Motor neuron (in vitro differentiated cells): ENCODE results near the gene CAMSAP3. TPM values are rescaled to one million over a fixed set of nuclear protein-coding genes. Genes with fewer than 3 reads are reported as not detected.

Source experiments
- ATAC-seq, 8 experiments: fragments of 200-7000 bp; cut with Tn5 transposase; replicated peaks in 6 of 8; 2 replicates each; pipeline ENCODE4 v1.8.0; 2021; ENCODE audit warnings: mild to moderate bottlenecking in 8 of 8, moderate library complexity in 8 of 8
- H3K27ac ChIP-seq, 2 donors: fragments of 250-450 bp; sonication (Bioruptor Pico); 2 replicates each; pipeline ENCODE4 v1.9.0; 2021; ENCODE audit warnings: antibody characterized with exemption in 2 of 2, mild to moderate bottlenecking in 2 of 2, moderate library complexity in 1 of 2
- H3K4me1 ChIP-seq, 2 donors: fragments of 250-450 bp; sonication (Bioruptor Pico); replicated peaks in 1 of 2; 2 replicates each; pipeline ENCODE4 v1.6.1; 2021; ENCODE audit warnings: antibody characterized with exemption in 2 of 2, mild to moderate bottlenecking in 2 of 2, moderate library complexity in 1 of 2
- H3K4me3 ChIP-seq, 5 donors: fragments of 250-450 bp; sonication (Bioruptor Pico); 2 replicates each; pipeline ENCODE4 v1.9.0; 2021; ENCODE audit warnings: antibody characterized with exemption in 5 of 5, mild to moderate bottlenecking in 5 of 5, moderate library complexity in 4 of 5
- WGBS, 10 experiments: fragments of 450-650 bp; shearing (Covaris generic); methylation state at CpG; one replicate each; pipeline ENCODE4 v1.0.0; 2022; 5-methylcytosine and 5-hydroxymethylcytosine counted together
- in situ Hi-C, 9 experiments: fragments of 400-800 bp; cut with MboI; loops; one replicate each; pipeline ENCODE4 v1.15.0; 2021; ENCODE audit warnings: low sequenced_read_pairs in 9 of 9, low pct_unique_long_range_greater_than_20kb in 2 of 9; ENCODE audit not compliant: unreplicated experiment in 9 of 9
- total RNA-seq, 8 experiments: library from RNA; unstranded; fragments of 300-600 nt; gene quantifications; 2 replicates each; pipeline versions ENCODE4 v1.2.3 to v1.2.4, GENCODE V29; 2022

CAMSAP3 gene
- total RNA-seq, 8 experiments from 2014 or later: 0.46 to 7.9 (median 4.3) TPM

DNA sequence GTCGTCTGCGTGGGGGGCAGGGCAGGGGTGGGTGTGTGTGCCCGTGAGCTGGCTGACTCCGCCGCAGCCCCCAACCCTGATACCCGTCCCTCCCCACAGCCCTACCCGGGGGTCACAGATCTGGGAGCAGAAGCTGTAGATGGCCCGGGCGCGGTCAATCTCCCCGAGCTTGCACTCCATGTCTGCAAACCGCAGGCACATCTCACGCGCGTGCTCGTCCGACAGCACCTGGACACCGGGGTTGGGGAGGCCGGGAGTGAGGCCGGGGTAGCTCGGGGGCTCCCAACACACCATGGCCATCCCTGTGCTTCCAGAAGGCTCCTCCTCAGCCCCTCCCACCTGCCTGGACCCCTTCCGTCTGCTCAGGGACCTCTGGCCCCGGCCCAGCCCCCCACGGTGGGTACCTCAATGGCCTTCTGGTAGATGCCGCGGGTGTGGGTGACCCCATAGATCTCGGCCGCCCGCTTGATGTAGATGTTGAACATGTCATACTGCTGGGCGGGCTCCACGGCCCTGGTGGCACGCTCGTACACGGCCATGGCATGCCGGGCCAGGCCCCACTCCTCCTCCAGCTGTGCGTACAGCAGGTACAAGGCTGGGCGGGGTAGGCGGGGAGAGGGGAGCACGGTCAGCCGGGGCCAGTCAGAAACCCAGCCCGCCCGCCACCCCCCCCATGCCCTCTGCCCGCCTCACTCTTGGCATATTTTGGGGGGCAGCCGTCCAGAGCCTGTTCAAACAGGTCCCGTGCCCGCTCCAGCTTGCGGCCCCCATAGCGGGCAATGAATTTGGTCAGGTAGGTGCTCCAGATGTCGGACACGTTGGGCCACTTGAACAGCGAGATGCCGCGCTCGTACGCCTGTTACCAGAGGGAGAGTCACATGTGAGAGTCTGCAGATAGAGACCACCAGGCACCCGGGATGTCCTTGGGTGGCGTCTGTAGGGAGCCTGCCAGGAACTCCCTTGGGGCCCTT lies 25.1 kb downstream of the CAMSAP3 start:
- H3K27ac ChIP-seq: no peak overlapping the region
- no peak overlapping the region for H3K4me3 ChIP-seq
- in situ Hi-C loops: no loop called here
- peak in 1 of 8 experiments; percentile 5 for ATAC-seq
- WGBS, 10 experiments: 68 to 70% methylated on average over 2 of the region's 57 CpGs; no CpG with 5 or more reads in 8 of the 10 experiments
- H3K4me1 ChIP-seq: no peaks in the 10 kb centered on the region

DNA sequence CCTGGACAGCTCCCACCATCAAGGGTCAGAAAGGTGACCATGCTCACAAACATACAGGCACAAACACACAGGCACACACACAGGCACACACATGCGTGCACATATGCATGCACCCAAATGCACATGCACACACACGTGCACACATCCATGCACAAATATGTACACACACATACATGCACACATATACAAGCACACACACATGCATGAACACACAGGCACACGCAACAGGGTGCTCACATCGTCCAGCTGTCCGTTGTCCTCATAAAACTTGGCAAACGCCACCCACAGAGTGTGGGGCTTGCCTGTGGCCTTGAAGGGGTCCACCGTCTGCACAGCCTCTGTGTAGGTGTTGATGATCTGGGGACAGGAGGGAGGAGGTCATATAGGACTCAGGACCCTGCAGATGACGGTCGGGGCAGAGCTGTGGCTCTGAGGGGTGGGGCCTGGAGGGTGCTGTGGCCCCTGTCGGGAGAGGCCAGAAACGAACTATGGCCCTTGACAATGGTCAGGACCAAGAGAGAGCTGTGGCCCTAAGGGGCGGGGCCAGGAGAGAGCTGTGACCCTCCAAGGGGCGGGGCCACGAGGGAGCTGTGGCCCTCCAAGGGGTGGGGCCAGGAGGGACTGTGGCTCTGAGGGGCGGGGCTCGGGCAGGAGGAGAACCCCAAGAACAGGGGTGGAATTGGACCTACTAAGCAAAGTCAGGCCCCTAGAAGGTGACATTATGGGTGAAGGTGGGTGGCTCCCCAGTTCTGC lies 27.4 kb downstream of the CAMSAP3 start:
- no peak overlapping the region for H3K27ac ChIP-seq
- 60 to 96% (median 75%) methylated on average over 1 to 6 of the region's 16 CpGs; no CpG with 5 or more reads in 4 of the 10 experiments for WGBS, 10 experiments
- peaks cover 0 to 2% of the 10 kb centered on the region in 2 donors for H3K4me1 ChIP-seq
- H3K4me3 ChIP-seq: no peak overlapping the region
- ATAC-seq: peak in 1 of 8 experiments; percentile 4
- in situ Hi-C loops: no loop called here

DNA sequence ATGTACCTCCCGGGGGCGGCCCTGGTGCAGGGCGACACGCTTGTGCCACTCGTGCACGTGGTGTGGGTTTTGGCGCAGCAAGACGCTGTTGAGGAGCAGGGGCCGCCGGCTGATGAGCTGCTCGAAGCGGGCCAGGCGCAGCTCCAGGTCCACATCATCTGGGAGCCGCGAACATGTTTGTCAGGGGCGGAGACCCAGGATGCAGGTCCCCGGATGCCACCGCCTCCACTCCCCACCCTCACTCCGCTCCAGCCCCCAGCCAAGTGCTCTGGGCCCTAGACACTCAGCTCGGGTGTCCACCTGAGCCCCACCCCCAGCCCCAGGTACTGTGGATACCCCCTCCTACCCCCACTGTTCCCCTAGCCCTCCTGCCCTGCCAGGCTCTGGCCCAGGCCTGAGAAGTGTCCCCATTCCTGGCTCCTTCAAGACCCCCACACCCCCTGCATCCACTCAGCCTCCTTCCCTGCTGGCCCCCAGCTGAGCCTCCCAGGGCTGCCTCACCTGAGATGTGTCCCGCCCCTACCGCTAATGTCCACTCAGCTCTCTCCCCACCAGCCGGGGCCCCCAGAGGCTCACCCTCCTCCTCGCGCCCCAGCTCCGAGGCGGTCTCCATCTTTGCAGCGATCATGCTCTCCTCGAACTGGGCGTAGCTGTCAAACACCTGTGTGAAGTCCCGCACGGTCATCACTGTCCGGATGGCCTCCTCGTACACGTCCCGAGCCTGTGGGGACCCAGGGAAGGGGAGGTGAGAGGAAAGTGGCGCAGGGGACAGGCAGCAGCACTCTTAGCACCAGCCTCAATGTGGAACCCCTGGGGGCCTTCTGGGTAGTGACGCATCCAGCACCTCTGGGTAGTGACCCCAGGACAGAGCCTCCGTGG lies 28.3 kb downstream of the CAMSAP3 start:
- WGBS, 10 experiments: 95 to 100% (median 100%) methylated on average over 1 to 4 of the region's 39 CpGs; no CpG with 5 or more reads in 7 of the 10 experiments
- Histone ChIP-seq H3K27ac (no peak overlapping the region), H3K4me1 (peaks cover 4 to 8% of the 10 kb centered on the region in 2 donors), H3K4me3 (no peak overlapping the region)
- peak in 1 of 8 experiments; percentile 6 for ATAC-seq
- in situ Hi-C loops: no loop called here

DNA sequence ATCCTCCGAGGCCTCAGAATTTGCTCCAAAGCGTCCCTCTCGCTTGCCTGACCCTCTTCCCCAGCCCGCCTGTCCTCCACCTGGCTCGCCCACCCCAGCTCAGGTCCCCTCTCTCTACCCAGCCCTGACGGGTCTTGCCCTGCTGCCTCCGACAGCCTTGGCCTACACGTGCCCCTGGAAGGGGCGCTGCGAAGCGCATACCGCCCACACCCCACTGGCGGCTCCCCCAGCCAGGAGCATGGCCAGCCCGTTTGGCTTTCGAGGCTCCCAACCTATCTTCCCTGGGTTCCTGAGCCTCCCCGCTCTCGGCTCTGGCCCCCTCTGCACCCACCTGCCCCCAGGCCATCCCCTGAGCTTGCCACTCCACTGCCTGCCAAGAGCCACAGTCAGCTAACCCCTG lies 29.1 kb downstream of the CAMSAP3 start:
- in situ Hi-C loops: no loop called here
- 100% methylated on average over 4 of the region's 17 CpGs; no CpG with 5 or more reads in 9 of the 10 experiments for WGBS, 10 experiments
- ATAC-seq: no peak

DNA sequence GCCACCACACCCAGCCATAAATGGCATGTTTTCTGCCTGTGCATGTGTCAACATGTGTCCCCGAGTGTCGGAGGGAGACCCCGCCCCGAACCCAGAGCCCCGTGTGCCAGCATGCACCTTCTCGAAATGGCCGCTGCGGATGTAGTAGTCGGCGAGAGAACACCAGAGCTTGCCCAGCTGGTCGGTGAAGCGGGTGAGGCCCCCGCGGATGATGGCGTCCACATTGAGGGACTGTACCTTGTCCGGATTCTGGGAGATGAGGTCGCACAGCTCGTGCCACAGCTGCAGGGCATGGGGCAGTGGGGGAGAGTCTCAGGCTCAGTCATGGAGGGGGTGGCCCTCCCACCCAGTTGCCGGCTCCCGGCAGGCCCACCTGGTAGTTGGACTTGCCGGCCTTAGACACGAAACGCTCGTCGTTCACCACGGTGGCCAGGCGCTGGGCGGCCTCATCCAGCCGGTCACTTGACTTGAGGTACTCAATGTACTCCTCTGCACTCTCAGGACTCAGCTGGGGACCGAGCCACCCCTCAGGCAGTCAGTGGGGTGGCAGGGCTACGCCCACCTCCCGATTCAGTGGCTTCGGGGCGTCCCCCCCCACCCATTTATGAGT lies 30.2 kb downstream of the CAMSAP3 start:
- Histone ChIP-seq H3K4me3 (no peak overlapping the region), H3K4me1 (peaks cover 10 to 13% of the 10 kb centered on the region in 2 donors), H3K27ac (no peak overlapping the region)
- in situ Hi-C loops: no loop called here
- 92 to 100% methylated on average over 5 to 8 of the region's 34 CpGs; no CpG with 5 or more reads in 8 of the 10 experiments for WGBS, 10 experiments
- ATAC-seq: no peak

More for the DNA sequence above, 29.1 kb downstream of the CAMSAP3 start:
- Histone ChIP-seq H3K4me3 (no peak overlapping the region), H3K27ac (no peak overlapping the region), H3K4me1 (peaks cover 4 to 8% of the 10 kb centered on the region in 2 donors)

DNA sequence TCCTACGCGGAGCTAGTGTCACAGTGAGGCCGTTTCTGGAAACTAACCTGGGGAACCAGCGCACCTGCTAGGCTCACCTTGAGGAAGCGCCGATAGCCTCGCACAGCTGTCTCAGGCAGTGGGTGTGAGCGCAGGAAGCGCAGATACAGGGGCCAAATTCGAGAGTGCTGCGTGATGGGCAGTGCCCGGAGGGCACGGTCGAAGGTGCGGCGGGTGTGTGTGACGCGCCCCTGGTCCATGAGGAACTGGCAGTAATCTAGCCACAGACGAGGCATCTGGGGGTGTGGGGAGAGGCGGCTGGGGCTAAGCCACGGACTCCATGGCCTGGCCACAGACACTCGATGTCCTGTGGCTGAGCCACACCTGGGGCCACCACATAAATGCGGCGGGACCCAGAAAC lies 31.5 kb downstream of the CAMSAP3 start:
- Histone ChIP-seq H3K27ac (no peak overlapping the region), H3K4me3 (no peak overlapping the region), H3K4me1 (peaks cover 10 to 14% of the 10 kb centered on the region in 2 donors)
- 90 to 100% (median 93%) methylated on average over 3 to 7 of the region's 24 CpGs; no CpG with 5 or more reads in 7 of the 10 experiments for WGBS, 10 experiments
- in situ Hi-C loops: no loop called here
- ATAC-seq: no peak

DNA sequence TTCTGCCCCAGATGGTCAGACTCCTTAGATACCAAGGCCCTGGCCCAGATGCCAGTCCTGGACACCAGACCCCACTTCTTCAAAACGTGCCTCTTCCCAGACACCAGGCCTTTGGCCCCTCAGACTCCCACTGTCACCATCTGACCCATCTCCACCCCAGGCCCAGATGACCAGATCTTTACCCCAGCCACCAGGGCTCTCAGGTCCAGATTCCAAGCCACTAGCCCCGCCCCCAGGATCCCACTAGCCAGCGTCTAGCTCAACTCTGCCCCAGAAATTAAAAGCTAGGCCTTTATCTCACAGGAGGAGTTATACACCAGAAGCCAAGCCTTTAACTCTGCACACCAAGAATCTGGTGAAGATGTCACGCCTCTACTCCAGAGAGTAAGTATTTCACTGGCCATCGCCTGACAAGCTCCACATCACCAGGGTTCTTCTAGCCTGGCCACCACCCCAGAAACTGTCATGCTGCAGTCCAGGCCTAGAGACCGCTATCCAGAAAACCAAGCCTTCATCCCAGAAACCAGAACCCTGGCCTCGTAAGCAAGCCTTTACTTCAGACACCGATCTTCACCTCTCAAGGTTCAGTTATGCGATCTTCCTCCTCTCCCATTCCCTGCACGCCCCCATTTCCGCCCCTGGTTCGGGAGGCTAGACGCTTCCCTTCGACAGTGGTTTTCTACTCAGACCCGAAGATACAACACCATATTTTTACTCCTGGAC lies 33.1 kb downstream of the CAMSAP3 start:
- no peak for ATAC-seq
- WGBS, 10 experiments: 0% methylated on average over 1 to 10 of the region's 15 CpGs; no CpG with 5 or more reads in 5 of the 10 experiments
- Histone ChIP-seq H3K27ac (peak overlapping the region; percentile 73 to 88), H3K4me1 (peaks cover 10 to 14% of the 10 kb centered on the region in 2 donors), H3K4me3 (peak overlapping the region; percentile 67 to 99 (median 95))
- in situ Hi-C loops: no loop called here

DNA sequence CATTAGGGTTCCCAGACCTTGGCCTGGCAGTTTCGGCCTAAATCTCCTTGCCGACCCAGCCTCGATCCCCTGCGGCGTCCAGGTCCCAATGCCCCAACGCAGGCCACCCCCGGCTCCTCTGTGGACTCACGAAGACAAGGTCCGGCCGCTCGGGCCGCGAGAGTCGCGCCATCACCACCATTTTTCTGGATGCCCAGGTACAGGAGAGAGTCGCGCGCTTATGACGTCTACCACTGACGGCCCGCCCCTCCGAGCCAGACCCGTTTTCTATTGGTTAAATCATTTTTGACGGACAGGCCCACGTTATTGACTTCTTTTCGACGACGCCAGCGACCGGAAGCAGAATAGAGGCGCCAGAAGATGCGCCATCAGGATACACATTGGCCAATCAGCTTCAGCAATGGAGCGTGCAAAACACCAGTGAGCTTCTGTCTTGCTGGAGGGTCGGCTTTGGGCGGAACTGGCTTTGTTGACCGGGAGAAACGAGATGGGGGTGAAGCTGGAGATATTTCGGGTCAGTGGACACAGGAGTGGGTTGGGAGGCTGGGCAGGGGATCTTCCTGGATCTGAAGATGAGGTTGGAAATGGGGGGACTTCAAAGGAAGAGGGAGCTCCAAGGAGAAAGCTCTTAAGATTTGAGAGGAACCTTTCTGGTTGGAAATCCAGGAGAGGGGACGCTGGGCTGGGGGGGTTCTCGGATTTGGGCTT lies 33.8 kb downstream of the CAMSAP3 start, which contains the start of the genes PET100 and XAB2:
TSS of gene PET100 (plus strand) at position 447 of the 708 bp plus-strand sequence. CDS start at position 488, 41 bp downstream.
TSS of gene XAB2 (minus strand) at position 199 of the 708 bp plus-strand sequence. CDS start at position 181, 18 bp downstream.
- in situ Hi-C loops: no loop called here
- Histone ChIP-seq H3K4me3 (peak within 1 kb of the TSS; percentile 67 to 99 (median 95)), H3K27ac (peak within 1 kb of the TSS; percentile 85 to 90), H3K4me1 (peaks cover 10 to 14% of the 10 kb centered on the region in 2 donors)
- WGBS, 10 experiments: 0 to 3% (median 0%) methylated on average over 2 to 10 of the region's 40 CpGs; no CpG with 5 or more reads in 3 of the 10 experiments
- peak; percentile 95 to 99 (median 97) for ATAC-seq

DNA sequence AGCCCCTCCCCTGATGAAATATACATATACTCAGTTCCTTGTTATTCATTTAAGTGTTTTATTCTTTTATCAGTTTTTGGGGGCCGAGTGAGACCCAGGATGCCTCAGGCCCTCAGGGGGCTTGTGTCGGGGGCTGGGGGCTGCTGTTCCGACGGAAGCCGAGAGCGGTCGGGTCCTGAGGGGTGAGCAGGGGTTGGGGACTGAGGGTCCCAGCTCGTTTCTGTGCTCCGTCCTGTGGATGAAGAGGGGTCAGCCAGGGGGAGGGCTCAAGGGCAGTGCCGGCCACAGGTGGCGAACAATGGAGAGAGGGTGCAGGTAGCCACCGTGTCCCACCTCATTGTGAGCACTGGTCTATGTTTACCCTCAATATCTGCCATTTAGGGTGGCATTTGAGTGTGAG lies 35.9 kb downstream of the CAMSAP3 start:
- in situ Hi-C loops: no loop called here
- H3K4me1 ChIP-seq: peaks cover 10 to 14% of the 10 kb centered on the region in 2 donors
- ATAC-seq: no peak
- no peak overlapping the region for H3K27ac ChIP-seq
- H3K4me3 ChIP-seq: no peak overlapping the region
- 96 to 100% (median 96%) methylated on average over 4 to 6 of the region's 12 CpGs; no CpG with 5 or more reads in 7 of the 10 experiments for WGBS, 10 experiments

DNA sequence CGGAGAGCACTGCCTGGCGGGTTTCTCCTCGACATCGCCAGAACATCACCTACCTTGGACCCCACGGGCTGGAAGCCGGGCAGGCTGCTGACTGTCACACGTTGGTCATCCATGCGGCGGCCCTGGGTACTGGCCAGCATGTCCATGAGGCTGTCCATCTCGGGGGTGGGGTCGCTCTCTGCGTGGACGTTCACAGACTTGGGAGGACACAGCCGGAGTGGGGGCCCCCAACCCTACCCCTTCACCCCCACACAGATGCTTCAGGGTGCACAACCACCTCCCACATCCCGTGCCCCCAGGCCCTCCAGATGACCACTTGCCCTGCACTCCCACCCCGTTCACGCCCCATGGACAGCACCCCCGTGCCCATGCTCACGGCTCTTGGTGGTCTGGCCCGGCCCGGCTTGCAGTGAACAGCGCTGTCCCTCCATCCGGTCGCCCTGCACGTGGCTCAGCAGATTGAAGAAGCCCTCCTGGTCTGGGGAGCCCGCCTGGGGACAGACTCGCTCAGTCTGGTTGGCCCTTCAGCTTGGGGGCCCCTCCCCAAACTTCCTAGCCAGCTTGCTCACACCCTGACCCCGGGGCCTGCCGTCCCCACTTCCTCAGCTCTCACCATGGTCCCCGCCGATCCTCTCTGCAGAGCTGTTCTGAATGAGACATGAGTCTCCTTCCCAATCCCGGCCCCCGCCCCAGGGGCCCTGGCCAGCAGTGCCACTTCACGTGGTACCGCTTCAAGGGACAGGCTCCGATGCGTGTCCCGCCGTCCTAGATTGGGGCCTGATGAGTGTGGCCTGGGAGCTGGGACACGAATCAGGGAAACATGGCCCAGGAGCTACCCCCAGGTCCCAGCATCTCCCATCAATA lies 36.9 kb downstream of the CAMSAP3 start:
- no peak overlapping the region for H3K27ac ChIP-seq
- 70 to 100% (median 92%) methylated on average over 1 to 2 of the region's 40 CpGs; no CpG with 5 or more reads in 5 of the 10 experiments for WGBS, 10 experiments
- no peak for ATAC-seq
- H3K4me1 ChIP-seq: peaks cover 10 to 14% of the 10 kb centered on the region in 2 donors
- no peak overlapping the region for H3K4me3 ChIP-seq
- in situ Hi-C loops: no loop called here
